HuH-7 (cell line): ENCODE results near the gene LHFPL2.

Experiments used
- DNase-seq: peaks from one replicate; pipeline ENCODE4 v3.0.0; 2011; ENCODE audit warnings: low spot score

LHFPL2 gene

GRCh38 chr5:78594610-78595457, 53.7 kb downstream of the LHFPL2 start:
- DNase-seq: no peak

- DNase-seq: no peak
Measured at GRCh38 chr5:78594021-78594420, 54.6 kb downstream of the LHFPL2 start.

DNA sequence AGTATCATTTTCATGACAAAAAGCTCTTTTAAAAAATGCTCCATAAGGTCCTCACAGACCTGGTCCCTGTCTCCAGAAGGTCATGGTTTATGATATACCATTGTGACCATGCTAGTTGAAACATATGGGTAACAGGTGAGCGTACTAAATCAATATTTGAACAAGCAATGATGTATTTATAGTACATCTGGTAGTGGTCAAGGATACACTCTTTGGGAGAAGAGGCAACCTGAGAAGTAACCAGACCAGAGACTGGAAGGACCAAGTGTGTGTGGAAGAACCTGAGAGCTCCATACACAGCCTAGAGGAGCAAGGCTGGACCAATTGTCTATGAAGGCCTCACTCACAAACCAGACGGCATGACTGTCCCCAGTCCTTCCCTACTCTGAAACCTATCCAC, 55.1 kb downstream of the LHFPL2 start:
- no peak for DNase-seq

DNA sequence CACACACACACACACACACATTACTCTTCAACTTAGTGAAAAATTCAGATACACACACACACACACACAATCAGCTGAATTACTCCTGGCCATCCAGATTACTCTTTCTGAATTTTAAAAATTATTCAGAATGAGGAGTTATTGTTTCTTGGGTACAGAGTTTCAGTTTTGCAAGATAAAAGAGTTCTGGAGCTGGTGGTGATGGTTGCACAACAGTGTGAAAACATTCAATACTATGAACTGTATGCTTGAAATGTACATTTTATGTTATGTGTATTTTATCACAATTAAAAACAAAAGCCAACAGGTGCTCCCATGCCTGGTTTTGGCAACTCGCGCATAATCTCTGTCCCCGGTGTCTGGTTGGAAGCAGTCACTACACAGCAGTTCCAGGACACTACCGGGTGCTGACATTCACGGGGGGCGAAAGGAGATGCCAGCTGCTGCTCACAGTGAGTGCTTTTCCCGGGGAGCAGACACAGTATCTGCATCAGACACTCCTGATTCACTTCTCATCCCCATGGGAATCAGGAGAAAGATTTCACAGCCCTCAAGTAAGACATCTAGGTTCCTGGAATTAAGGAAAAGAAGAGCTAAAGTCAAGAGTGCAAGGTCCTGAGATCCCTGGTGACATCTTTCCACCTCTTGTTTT, 55.7 kb downstream of the LHFPL2 start:
- no peak for DNase-seq

- no peak for DNase-seq
Measured at GRCh38 chr5:78591972-78592700, 56.4 kb downstream of the LHFPL2 start.

- DNase-seq: no peak
Measured at GRCh38 chr5:78591138-78591612, 57.4 kb downstream of the LHFPL2 start.

DNA sequence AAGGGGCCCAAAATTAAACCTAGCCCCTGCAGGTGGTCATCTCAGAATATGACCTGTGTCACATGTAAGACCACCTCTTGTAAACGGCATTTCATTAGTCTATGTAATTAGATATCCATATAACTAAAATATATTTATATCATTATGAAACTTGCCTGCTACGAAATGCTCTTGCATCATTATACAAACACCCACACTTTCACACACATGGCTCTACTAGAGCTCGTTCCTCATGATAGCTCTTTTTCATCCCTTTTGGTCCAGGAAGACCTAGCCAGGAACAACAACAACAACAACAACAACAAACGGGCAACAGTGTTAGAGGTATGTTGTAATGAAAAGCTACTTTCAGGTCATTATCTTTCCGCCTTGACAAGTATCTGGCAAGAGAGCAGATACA, 58.6 kb downstream of the LHFPL2 start:
- DNase-seq: no peak

- no peak for DNase-seq
Measured at GRCh38 chr5:78588507-78588906, 60.1 kb downstream of the LHFPL2 start.

GRCh38 chr5:78587775-78588291, 60.7 kb downstream of the LHFPL2 start:
- DNase-seq: no peak

- DNase-seq: no peak
Measured at GRCh38 chr5:78587081-78587774, 61.3 kb downstream of the LHFPL2 start.

DNA sequence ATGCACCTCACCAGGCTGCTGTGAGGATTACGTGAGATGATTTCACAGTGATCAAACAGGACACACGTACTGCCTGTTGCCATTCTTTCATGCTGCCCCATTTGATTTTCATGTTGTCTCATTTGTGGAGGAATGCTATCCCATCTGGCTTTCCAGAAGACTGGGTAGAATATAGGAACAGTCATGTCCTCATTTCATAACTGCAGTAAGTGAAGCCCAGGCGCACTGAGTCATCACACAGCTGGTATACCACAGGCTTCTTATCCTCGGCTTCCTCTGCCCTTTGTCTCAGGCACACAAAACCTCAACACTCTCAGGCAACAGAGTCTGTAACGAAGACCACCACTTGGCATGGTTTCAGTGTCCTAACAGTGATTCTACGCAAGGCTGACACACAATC, 62.3 kb downstream of the LHFPL2 start:
- no peak for DNase-seq

DNA sequence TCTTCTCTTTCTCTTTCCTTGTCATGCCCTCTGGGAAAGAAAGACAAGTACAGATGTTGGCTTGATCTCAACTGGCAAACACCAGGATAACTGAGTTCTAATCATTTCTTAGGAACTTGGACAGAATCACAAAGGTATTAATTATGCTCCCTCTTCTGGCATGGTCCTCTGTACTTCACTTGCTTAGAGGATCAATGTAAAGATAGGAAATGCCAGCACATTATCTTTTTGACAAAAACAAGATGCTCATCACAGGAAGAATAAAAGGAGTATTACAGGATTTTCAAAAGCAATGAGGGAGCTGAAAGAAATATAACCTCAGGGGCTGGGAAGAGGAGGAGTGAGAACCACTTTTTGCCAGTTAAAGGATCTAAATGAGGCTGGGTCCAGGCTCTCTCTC, 70.6 kb downstream of the LHFPL2 start:
- DNase-seq: no peak

DNA sequence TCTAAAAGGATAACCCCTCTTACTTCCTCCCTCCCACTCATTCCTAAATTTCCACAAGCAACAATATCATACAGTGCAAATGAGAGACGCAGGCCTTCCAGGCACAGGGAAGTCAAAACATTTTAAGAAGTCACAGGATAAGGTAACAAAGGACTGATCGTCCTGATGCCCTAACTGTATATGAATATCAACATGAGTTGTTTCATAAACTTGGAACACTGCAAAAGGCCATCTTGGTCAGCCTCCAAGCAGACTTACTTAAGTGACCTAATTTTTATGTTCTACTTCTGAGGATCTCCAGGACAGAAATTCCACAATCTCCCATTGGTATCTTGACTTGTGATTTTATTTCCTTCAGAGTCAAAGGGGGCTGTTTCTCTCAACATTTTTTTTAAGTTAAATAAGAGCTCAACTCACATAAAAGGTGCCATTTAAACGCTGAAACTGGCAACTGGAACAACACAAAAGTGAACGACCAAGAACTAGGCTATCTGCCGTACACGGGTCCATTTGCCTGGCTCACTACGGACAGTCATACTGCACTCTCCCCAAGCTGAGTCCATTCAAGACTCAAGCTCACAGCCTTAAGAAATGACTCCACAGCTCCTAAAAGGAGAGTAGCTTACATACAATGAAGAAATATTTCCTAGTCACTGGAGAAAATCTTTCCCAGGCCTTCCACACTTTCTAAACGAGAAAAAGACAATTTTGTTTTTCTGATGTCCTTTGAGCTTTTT, 71.3 kb downstream of the LHFPL2 start:
- DNase-seq: no peak

- DNase-seq: no peak
Measured at GRCh38 chr5:78576376-78576775, 72.2 kb downstream of the LHFPL2 start.

DNA sequence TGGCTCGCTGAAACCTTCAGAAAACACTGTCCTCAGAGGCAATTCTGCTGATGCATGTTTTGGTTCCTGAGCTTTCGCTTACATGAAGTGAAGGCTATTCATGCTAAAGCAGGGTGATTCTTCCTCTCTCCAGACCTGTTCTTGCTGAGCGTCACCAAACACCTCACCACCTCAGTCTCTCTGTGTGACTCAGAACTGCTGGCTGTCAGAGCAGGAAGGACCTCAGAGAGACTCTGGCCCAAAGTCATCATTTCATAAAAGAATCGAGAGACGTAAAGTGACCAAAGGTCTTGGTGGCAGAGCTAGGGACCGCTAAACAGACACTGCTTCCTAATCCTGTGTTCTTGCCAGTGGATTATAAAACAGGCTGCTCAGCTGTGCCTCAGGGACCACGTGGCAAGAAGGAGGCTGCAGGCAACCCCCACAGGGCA, 73.8 kb downstream of the LHFPL2 start:
- DNase-seq: no peak

- no peak for DNase-seq
Measured at GRCh38 chr5:78574131-78574673, 74.4 kb downstream of the LHFPL2 start.

GRCh38 chr5:78573318-78573717, 75.3 kb downstream of the LHFPL2 start:
- DNase-seq: no peak

GRCh38 chr5:78570646-78571045, 77.9 kb downstream of the LHFPL2 start:
- no peak for DNase-seq

DNA sequence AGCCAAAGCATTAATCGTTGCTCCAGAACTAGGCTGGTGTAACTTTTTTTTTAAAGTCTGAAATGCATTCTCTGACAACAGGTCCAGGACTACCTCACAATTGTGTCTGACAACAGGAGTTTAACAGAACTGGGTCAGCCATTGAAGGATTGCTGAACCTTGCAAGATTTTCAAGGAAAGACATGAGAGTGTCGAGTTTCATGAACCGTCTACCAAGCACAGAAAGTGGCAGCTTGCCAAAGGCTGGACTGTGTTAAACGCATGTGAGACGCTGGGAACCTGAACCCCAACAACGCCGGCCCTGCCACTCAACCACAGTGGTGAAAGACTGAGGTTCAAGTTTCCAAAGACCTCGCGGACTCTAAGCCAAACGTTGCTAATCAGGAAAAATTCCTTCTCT, 79.1 kb downstream of the LHFPL2 start:
- no peak for DNase-seq

DNA sequence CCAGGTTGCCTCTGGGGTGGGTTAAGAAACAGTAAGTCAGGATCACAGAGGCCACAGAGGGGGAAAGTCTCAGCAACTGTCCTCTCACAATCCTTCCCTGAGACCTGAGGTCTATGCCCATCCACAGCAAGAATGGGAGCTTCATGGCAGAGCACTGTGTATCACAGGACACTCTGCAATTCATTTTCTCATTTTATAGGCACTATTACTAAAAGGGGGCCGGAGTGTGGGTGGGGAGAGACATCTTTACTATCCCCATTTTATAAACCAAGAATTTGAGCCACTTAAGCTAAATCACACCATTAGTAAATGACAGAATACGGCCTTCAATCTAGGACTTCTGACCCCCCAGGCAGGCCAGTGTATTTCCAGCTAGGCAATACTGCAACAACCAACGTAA, 79.9 kb downstream of the LHFPL2 start:
- DNase-seq: no peak

DNA sequence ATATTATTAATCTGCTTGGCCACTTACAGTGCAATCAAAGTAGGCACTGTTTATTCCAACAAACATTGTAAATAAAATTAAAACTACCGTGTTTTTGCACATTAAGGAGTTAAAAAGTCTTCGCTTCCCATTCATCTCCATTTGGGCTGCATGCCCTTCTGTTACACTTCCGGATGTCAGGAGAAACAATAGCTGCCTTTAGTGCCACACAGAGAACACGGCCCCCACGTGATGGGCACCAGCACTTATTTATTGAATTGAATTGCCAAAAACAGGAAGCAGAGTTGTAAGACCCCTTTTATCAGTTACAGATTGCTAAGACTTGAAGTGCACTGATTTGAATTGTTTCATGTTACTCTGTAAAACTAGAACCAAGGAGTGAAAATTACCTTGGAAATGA, 80.4 kb downstream of the LHFPL2 start:
- no peak for DNase-seq
